Liver (tissue), 3 donors: ENCODE data around the gene CCN2.

Source experiments
- CTCF ChIP-seq: fragments of 150-350 bp; IDR thresholded peaks from 2 replicates; pipeline ENCODE4 v1.5.1; 2017; ENCODE audit warnings: improper control_type of control experiment, low read depth, low read length; ENCODE audit not compliant: missing input control
- EGR1 ChIP-seq, 2 donors: IDR thresholded peaks; 2 replicates each; pipeline ENCODE4 v1.6.1; 2016 to 2018; ENCODE audit warnings: antibody characterized with exemption in 2 of 2, low read depth in 2 of 2
- GABPA ChIP-seq, 2 donors: IDR thresholded peaks in 1 of 2; conservative IDR thresholded peaks in 1 of 2; 2 replicates each; pipeline ENCODE4 v1.6.1; 2016; ENCODE audit warnings: antibody characterized with exemption in 2 of 2, mild to moderate bottlenecking in 1 of 2, moderate library complexity in 1 of 2
- HNF4G ChIP-seq: IDR thresholded peaks from 2 replicates; pipeline ENCODE4 v1.6.1; 2016; ENCODE audit warnings: antibody characterized with exemption
- SP1 ChIP-seq: IDR thresholded peaks from 2 replicates; pipeline ENCODE4 v1.6.1; 2018; ENCODE audit warnings: antibody characterized with exemption, mild to moderate bottlenecking
- TAF1 ChIP-seq: conservative IDR thresholded peaks from 2 replicates; pipeline ENCODE4 v1.6.1; 2016; ENCODE audit warnings: antibody characterized with exemption, mild to moderate bottlenecking
- YY1 ChIP-seq: IDR thresholded peaks from 2 replicates; pipeline ENCODE4 v1.6.1; 2016; ENCODE audit warnings: antibody characterized with exemption, mild to moderate bottlenecking
- ZBTB33 ChIP-seq: IDR thresholded peaks from 2 replicates; pipeline ENCODE4 v1.6.1; 2016; ENCODE audit warnings: antibody characterized with exemption
- TF ChIP-seq, protein P1 (sequence below): IDR thresholded peaks from 2 replicates; pipeline ENCODE4 v1.6.1; 2016; ENCODE audit warnings: antibody characterized with exemption
- TF ChIP-seq, protein P2 (sequence below): IDR thresholded peaks from 2 replicates; pipeline ENCODE4 v1.6.1; 2016; ENCODE audit warnings: antibody characterized with exemption, mild to moderate bottlenecking
- TF ChIP-seq, protein P3 (sequence below): IDR thresholded peaks from 2 replicates; pipeline ENCODE4 v1.6.1; 2016; ENCODE audit warnings: antibody characterized with exemption
- donor health status: healthy.
- donor health status: healthy.

DNA sequence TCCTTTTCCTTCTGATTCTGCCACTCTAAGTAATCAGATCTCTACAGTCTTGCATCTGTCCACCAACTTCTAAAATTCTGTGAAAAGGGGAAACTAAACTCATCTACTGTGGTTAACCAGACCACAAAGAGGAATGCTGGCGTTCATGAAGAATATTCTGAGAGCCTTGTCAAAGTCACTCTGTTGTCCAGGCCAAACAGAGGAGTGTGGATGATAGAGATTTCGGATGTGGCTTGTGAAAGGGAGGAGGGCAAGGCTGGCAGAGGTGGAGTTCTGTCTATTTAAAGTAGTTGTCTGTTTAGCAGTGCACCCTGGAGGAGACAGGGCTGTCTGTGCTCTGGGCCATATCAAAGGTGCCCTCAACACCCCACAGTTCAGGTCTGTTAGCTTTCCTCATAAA lies 33.9 kb downstream of the CCN2 start:
- no peak for TF ChIP-seq CTCF
- TF ChIP-seq YY1: no peak
- no peak for TF ChIP-seq SP1
- TF ChIP-seq, protein P1, sequence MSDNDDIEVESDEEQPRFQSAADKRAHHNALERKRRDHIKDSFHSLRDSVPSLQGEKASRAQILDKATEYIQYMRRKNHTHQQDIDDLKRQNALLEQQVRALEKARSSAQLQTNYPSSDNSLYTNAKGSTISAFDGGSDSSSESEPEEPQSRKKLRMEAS: no peak
- TF ChIP-seq TAF1: no peak
- TF ChIP-seq ZBTB33: no peak
- TF ChIP-seq, protein P2, sequence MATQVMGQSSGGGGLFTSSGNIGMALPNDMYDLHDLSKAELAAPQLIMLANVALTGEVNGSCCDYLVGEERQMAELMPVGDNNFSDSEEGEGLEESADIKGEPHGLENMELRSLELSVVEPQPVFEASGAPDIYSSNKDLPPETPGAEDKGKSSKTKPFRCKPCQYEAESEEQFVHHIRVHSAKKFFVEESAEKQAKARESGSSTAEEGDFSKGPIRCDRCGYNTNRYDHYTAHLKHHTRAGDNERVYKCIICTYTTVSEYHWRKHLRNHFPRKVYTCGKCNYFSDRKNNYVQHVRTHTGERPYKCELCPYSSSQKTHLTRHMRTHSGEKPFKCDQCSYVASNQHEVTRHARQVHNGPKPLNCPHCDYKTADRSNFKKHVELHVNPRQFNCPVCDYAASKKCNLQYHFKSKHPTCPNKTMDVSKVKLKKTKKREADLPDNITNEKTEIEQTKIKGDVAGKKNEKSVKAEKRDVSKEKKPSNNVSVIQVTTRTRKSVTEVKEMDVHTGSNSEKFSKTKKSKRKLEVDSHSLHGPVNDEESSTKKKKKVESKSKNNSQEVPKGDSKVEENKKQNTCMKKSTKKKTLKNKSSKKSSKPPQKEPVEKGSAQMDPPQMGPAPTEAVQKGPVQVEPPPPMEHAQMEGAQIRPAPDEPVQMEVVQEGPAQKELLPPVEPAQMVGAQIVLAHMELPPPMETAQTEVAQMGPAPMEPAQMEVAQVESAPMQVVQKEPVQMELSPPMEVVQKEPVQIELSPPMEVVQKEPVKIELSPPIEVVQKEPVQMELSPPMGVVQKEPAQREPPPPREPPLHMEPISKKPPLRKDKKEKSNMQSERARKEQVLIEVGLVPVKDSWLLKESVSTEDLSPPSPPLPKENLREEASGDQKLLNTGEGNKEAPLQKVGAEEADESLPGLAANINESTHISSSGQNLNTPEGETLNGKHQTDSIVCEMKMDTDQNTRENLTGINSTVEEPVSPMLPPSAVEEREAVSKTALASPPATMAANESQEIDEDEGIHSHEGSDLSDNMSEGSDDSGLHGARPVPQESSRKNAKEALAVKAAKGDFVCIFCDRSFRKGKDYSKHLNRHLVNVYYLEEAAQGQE: no peak
- no peak for TF ChIP-seq EGR1 (IDR thresholded peaks at IDR 0.05; ENCODE audit: low read depth in 2 of 2)
- TF ChIP-seq, protein P3, sequence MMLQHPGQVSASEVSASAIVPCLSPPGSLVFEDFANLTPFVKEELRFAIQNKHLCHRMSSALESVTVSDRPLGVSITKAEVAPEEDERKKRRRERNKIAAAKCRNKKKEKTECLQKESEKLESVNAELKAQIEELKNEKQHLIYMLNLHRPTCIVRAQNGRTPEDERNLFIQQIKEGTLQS: no peak
- TF ChIP-seq HNF4G: no peak
- no peak for TF ChIP-seq GABPA (IDR thresholded peaks at IDR 0.05 in 1 of 2, conservative IDR thresholded peaks at IDR 0.05 in 1 of 2)
